ENCODE measurements around the gene SSTR3.

SSTR3 gene

DNA sequence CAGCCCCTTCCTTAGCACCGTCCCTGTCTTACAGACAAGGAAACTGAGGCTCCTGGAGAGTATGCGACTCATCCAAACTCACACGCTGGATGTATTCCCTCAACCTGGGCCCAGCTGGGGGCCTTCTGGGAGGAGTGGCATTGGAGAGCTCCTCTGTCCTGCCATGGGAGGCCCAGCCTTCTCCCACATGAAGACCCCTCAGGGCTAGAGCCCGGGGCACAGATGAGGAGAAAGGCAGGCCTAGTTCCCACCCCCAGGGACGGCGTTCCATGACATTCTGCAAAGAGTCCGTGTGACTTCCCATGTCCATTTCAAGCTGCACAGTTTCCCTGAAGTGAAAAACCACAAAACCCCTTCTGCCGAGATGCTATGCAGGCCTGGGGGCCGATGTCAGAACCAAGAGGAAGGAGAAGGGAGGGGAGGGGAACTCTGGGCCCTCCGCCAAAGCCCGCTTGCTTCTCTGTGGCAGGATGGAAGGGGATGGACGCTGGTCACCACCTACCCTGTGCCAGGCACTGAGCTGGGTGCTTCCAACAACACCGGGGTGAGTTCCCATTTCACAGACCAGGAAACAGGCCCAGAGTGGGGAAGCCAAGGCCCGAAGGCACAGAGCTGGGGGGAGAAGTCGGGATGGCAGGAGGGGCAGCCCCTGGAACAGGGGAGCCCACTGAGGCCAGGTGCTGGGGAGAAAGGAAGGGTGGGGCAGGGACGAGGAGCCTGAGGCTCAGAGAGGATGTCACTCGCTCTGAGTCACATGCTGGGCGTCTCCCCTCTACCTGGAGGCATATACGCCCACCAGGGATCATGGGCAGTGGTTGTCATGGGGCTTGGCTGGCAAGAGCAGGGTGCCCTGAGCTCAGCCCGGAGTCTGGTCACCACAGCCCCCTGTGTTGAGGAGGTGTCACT lies 16.1 kb upstream of the SSTR3 start:
- peak; percentile 52 for DNase-seq

DNA sequence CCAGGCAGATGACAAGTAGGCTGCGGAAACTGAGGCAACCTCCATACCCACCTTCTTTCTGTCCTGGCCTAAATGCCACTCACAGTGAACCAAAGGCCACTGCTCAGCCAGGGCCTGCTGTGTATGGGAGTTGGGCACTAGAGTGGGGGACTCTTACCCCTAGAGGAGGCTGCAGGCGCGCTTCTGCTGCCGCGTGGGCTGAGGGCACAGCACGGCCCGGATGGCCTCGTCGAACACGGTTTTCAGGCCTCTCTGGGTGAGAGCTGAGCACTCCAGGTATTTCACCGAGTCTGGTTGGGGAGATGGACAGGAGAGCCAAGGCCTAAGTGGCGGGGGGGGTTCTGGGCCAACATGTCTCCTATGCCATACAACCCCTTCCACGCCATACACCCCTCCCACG lies 14.2 kb upstream of the SSTR3 start:
- no peak for DNase-seq

GRCh38 chr22:37226087-37226486 lies 13.8 kb upstream of the SSTR3 start:
- no peak for DNase-seq

GRCh38 chr22:37225481-37225880 lies 13.2 kb upstream of the SSTR3 start:
- DNase-seq, result no peak

GRCh38 chr22:37224757-37225420 lies 12.6 kb upstream of the SSTR3 start:
- DNase-seq, result no peak

DNA sequence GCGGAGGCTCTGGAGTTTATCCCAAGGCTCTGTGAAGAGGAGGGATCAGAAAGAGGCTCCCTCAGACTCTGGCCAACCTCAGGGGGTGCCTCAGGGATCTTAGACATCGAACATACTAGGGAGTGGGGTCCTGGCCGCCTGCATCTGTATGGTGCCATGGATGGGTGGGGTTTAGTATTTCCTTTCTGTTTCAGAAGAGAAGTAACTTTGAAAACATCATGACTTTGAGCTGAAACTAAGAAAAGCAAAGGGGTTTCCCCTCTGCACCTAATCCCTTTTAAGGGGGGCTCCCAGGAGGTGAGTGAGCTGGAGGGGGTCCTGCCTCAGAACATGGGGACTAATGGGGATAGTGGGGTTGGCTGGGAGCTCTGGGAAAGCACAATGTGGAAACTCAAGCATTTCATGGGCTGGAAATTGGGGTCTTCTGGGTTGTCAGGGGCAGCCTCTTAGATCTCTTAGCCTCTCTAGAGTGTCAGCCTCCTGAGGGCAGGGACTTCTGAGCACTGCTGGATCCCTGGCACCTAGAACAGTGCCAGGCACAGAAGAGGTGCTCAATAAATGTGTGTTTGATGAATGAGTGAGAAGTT lies 11.8 kb upstream of the SSTR3 start:
- no peak for DNase-seq

- DNase-seq, result peak; percentile 28
Measured at GRCh38 chr22:37222440-37222971, 10.2 kb upstream of the SSTR3 start.

GRCh38 chr22:37221424-37222333 lies 9.4 kb upstream of the SSTR3 start:
- DNase-seq, result no peak

DNA sequence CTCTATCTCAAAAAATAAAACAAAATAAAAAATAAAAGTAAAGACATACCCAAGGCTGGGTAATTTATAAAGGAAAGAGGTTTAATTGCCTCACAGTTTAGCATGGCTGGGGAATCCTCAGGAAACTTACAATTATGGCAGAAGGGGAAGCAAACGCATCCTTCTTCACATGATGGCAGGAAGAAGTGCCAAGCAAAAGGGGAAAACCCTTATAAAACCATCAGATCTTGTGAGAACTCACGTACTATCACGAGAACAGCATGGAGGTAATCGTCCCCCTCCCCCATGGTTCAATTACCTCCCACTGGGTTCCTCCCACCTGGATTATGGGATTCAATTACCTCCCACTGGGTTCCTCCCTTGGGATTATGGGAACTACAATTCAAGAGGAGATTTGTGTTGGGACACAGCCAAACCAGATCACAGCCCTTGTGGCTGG lies 8.3 kb upstream of the SSTR3 start:
- DNase-seq, result no peak

GRCh38 chr22:37219533-37219932 lies 7.3 kb upstream of the SSTR3 start:
- peak; percentile 41 for DNase-seq

DNA sequence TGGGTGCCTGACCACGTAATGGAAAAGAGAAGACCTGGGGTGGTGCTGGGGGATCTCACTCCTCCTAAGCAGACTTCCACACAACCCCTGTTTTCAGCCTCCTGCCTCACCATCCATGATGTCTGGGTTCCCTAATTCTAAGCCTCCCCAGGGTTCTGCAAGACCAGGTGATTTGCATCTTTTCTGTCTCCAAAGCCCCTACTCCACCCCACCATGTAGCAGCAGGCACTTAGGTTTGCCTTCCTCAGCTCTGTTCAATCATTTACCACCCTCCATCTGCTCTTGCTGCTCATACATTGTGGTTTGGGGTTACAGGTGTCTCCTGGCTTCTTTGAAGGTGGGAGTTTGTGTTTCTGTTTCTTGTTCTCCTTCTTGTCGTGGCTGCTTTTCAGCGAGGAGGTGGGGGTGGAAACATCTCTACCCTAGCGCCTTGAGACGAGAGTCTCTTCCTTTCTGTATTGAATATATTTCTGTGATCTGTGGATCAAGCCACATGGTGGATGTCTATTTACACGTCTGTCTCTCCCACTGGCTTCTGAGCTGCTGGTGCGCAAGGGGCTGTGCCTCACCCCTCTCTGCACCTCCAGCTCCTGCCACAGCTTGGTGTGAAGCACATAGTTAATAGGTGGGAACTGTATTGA lies 6.6 kb upstream of the SSTR3 start:
- peak; percentile 79 for DNase-seq

DNA sequence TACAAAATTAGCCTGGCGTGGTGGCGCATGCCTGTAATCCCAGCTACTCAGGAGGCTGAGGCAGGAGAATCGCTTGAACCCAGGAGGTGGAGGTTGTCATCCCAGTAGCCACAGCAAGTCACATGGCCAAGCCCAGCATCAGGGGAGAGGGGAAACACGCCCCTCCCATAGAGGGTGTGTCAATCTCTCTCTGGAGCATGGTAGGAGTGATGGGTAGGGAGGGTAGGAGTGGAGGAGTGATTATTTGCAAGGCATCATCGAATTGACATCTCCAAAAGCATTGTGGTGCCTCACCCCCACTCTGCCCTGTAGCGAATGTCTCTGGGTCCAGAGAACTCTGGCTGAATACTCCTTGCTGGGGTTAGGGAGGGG lies 6.1 kb upstream of the SSTR3 start:
- peak; percentile 34 for DNase-seq

DNA sequence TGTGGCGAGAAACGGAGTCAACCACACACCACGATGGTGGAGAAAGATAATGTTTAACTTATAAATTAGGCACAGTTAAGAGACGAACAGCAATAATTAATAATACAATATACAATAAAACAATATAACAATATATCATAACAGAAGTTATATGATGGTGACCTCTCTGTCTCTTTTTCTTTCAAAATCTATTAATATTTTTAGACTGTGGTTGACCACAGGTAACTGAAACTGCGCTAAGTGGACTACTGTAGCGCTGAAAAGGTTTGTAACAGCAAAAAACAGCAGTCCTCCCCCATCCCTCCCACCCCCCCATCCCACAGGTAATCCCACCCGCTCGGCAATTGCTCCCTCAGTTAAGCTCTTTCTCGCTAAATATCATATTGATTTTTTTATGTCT lies 3.6 kb upstream of the SSTR3 start:
- DNase-seq, result no peak

GRCh38 chr22:37214731-37215030 lies 2.4 kb upstream of the SSTR3 start:
- DNase-seq, result no peak

- no peak for DNase-seq
Measured at GRCh38 chr22:37213941-37214730, 1.9 kb upstream of the SSTR3 start.

DNA sequence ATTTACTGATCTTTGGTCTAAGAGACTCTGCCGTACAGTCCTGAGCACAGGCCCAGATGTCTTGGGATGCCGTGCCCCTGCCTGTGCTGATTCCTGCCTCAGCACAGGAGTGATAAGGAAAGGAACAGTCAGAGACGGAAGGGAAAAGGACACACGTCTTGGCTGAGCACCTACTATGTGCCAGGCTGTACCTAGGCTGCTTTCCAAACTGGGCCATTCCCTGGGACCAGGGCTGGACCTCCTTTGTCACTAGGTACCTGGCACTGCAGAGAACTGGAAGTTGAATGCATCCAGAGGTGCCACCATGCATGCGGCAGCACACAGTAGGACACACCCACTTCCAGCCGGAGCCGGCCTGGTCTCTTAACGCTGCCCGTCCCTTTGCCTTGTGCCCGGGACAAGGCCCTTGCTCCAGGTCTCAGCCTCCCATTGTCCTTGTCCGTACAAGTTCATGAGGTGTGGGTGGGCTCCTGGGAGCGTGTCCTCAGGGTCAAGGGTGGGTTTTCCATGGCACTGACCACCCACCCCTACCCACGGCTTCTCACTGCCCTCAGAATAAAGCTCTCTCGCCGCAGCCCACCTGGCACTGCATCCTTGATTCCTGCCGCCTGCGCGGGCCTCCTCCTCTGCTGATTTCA lies 1.1 kb upstream of the SSTR3 start:
- DNase-seq, result no peak

- no peak for DNase-seq
Measured at GRCh38 chr22:37211866-37212173, 457 bp downstream of the SSTR3 start.

GRCh38 chr22:37211075-37211865 lies 1.0 kb downstream of the SSTR3 start:
- no peak for DNase-seq

DNA sequence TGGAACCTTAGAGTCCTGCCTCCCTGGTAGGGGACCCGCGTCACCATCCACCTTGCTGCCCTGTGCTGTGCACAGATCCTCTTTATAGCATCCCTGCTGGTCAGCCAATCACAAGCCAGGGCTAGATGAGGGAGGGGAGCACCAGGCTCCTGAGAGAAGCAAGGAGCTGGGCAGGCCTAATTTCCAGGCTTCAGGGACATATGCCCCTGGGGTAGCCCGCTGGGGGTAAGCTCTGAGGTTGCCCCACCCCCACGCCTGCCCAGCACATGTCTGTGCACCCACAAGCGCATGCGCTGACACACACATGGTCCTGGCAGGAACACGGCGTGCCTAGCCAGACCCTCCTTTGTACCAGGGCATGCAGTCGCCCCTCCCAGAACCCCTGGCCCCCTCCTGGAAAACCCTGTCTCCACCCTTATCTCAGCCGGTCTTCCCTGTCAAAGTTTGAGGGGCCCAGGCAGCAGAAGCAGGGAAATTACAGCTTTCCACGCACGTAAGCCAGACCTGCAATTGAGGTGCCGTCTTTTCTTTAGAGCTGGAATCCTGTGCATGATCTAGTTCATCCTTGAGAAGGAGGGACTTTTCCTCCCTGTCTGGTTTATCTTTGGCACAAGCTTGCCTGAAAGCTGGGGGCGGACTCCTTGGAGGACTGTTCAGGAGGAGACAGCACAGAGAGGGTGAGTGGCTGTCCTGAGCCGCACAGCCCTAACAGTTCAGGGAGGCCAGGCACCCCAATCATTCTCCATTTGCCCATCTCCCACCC lies 2.1 kb downstream of the SSTR3 start:
- DNase-seq, result no peak

Measured in activated CD4-positive, alpha-beta T cell treated with anti-CD3 and anti-CD28 coated beads for 1 hour (primary cell).